ENCODE measurements around the gene MAMDC4.

GRCh38 chr9:136826703-136827582 lies 25.2 kb upstream of the MAMDC4 start:
- TF ChIP-seq FOXM1 (IDR thresholded peaks at IDR 0.05; ENCODE audit: borderline replicate concordance) (no peak), SUZ12 (IDR thresholded peaks at IDR 0.05) (no peak), L3MBTL2 (conservative IDR thresholded peaks at IDR 0.05) (no peak), PKNOX1 (IDR thresholded peaks at IDR 0.05) (no peak), TARDBP (IDR thresholded peaks at IDR 0.05) (no peak), HDGF (IDR thresholded peaks at IDR 0.05; ENCODE audit: borderline replicate concordance) (no peak), FOXK2 (IDR thresholded peaks at IDR 0.05) (no peak), LEF1 (IDR thresholded peaks at IDR 0.05; ENCODE audit: borderline replicate concordance) (no peak), SP1 (IDR thresholded peaks at IDR 0.05) (no peak), ZNF384 (IDR thresholded peaks at IDR 0.05) (no peak)
